HG02973 (cell line): ENCODE results near the gene DLL4.
A peak's percentile ranks its signal among the peaks of the same experiment; 100 is the strongest.

Experiments used
- ATAC-seq: cut with Tn5 transposase; IDR thresholded peaks from one replicate; pipeline ENCODE4 v1.9.1; 2021; ENCODE audit warnings: moderate library complexity; ENCODE audit not compliant: unreplicated experiment

DLL4 gene

GRCh38 chr15:40928821-40929659 lies at the start of gene DLL4:
TSS of gene DLL4 (plus strand) at chr15:40929340. CDS start at chr15:40929669, 329 bp downstream.
- ATAC-seq = no peak

DNA sequence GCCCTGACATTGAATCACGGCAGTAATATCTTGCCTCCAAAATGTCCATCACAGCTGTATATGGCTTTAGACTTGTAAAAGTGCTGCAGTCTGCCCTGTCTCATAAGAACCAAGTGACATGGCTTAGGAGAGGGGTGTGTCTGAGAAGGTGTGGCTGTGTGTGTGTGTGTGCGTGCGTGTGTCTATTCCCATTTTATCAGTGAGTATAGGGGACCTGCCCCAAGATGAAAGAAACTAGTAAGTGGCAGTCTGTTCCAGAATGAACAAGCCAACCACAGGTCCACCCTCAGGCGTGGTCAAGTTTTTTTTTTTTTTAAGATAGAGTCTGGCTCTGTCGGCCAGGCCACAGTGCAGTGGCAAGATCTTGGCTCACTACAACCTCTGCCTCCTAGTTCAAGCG lies 49.5 kb upstream of the DLL4 start:
- no peak for ATAC-seq

DNA sequence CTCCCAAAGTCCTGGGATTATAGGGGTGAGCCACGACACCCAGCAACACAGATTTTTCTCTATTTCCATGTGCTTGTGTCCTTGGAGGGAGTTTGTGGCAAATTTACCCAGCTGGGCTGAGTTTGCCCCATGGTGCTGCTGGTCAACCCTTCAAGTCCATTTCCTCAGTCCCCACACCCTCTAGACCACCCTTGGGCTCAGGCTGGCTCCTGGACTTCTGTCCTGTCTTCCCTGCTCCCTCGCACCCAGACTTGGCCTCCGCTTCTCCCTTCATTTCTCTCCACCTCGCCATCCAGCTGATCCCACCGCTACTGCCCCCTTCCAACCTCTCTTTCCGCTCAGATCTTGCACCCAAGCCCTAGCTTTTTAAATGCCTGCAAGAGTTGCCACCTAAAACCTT lies 47.8 kb upstream of the DLL4 start:
- ATAC-seq = no peak

GRCh38 chr15:40886586-40886985 lies 42.6 kb upstream of the DLL4 start:
- ATAC-seq = no peak

DNA sequence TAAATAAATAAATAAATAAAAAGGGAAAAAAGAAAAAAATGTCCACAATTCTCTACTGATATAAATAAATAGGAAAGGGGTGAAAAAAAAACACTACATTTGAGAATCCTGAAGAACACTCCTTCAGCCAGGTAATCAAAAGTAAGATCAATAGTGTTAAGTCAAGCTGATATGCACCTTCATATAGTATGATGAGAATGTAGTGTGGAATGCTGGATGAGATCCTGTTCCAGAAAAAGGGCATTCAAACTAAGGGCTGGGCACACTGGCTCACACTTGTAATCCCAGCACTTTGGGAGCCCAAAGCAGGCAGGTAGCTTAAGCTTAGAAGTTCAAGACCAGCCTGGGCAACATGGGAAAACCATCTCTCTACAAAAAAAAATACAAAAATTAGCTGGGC lies 40.0 kb upstream of the DLL4 start:
- ATAC-seq = no peak

DNA sequence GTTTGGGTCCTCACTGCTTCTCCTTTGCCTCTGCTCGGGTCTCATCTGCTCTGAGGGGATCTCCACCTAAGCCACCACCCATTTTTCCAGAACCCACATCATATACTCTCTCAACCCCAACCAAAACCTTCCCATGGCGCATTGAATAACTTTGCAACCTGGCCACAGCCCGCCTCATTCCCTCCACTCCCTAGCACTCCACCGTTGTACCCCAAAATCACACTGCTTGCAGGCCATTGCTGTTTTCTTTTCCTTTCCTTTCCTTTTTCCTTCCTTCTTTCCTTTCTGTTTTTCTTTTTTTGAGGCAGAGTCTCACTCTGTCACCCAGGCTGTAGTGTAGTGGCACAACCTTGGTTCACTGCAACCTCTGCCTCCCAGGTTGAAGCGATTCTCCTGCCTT lies 38.0 kb upstream of the DLL4 start:
- ATAC-seq = no peak

- no peak for ATAC-seq
These were observed 37.2 kb upstream of the DLL4 start for GRCh38 chr15:40891810-40892446.

- ATAC-seq = no peak
These were observed 36.6 kb upstream of the DLL4 start for GRCh38 chr15:40892447-40893012.

DNA sequence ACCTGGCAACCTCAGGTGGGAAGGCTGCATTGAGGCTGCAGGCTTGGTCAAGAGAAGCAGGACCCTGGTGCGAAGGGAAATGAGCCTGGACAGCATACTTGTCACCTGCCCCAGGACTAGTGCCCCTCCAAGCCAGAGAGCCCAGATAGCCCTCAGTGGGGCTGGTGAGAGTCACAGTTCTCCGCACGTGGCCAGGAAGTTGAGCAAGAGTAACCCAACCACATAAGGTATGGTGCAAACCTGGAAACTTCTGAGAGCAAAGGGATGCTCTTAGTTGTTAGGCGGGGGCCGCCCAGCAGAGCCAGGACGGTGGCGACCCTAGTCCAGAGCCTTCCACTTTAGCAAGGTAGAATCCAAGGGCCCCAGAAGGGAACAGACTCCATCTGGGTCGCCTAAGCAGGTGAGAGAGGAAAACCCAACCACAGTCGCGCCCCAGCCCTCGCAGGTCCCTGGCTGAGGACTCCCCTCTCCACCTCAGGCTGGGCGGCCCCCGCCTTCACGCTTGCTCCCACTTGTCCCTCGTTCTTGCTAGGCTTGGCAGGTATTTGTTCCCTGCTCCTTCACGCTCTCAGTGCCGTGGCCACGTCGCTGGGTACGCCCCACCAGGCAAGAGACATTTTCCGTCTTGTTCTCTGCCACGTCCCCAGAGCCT lies 36.0 kb upstream of the DLL4 start:
- no peak for ATAC-seq

DNA sequence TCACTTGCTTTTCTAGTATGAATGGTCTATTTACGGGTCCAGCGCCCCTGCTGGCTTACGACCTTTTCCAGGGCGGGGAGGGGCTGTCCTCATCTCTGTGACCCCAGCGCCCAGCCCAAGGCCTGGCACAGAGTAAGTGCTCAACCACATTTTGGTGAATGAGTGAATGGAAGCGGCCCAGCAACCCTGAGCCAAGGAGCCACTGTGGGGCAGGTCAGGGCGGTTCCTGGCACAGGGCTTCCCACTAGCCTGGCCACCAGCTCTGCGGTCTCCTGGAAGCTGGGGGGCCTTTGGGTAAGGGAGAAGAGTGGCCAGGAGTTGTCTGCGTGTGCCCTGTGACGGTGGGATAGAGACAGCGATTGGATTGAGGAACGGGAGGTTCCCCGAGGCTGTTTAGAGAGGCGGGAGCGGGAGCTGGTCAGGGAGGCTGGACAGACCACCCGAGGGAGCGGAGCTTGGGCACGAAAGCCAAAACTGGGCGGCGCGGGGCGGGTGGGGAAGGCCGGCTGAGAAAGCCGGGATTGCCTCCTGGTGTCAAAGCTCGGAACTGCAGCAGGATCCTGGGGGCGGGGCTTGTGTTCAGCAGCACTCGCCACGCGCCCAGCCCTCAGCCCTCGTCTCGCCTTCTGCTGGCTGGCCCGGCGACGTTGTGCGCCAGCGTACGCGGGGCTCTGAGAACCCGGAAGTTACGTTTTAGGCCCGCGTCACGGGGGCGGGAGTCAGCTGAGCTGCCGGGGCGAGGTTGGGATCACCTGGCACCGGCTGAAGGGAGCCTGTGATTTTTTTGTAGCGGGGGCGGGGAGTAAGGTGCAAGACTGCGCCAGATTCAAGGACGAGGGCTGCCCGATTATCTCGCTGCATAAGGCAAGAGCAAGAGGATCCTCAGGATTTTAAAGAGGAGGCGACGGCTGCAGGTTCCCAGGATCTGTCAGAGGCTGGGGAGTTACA lies 35.1 kb upstream of the DLL4 start, which contains the start of gene VPS18:
Gene VPS18 (plus strand): TSS at position 718 of the 948 bp plus-strand sequence. CDS start 319 bp downstream, outside the sequence.
- peak; percentile 82 for ATAC-seq

- ATAC-seq = peak; percentile 44
These were observed 34.3 kb upstream of the DLL4 start for GRCh38 chr15:40894681-40895448.

- ATAC-seq = no peak
These were observed 29.5 kb upstream of the DLL4 start for GRCh38 chr15:40899536-40900207.

- ATAC-seq = no peak
These were observed 28.7 kb upstream of the DLL4 start for GRCh38 chr15:40900256-40901052.

DNA sequence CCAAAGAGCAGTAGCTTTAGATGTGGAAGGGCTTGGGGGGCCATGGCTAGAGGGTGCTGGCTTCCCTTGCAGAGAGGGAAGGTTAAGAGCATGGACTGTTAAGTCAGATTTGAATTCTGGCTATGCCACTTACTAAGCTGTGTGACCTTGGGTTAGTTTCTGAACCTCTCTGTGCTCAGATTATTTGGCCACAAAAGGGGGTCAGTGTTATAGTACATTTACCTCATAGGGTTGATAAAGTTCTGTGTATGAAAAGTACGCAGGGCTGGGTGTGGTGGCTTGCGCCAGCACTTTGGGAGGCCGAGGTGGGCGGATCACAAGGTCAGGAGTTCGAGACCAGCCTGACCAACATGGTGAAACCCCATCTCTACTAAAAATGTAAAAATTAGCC lies 28.1 kb upstream of the DLL4 start:
- no peak for ATAC-seq

DNA sequence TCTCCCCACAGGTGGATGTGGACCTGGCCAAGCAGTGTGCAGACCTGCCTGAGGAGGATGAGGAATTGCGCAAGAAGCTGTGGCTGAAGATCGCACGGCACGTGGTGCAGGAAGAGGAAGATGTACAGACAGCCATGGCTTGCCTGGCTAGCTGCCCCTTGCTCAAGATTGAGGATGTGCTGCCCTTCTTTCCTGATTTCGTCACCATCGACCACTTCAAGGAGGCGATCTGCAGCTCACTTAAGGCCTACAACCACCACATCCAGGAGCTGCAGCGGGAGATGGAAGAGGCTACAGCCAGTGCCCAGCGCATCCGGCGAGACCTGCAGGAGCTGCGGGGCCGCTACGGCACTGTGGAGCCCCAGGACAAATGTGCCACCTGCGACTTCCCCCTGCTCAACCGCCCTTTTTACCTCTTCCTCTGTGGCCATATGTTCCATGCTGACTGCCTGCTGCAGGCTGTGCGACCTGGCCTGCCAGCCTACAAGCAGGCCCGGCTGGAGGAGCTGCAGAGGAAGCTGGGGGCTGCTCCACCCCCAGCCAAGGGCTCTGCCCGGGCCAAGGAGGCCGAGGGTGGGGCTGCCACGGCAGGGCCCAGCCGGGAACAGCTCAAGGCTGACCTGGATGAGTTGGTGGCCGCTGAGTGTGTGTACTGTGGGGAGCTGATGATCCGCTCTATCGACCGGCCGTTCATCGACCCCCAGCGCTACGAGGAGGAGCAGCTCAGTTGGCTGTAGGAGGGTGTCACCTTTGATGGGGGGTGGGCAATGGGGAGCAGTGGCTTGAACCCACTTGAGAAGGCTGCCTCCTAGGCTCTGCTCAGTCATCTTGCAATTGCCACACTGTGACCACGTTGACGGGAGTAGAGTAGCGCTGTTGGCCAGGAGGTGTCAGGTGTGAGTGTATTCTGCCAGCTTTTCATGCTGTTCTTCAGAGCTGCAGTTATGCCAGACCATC lies 26.3 kb upstream of the DLL4 start:
- no peak for ATAC-seq

GRCh38 chr15:40904552-40905201 lies 24.5 kb upstream of the DLL4 start:
- no peak for ATAC-seq
